HepG2 (cell line): ENCODE measurements around the gene SHROOM1. TPM values are rescaled to one million over a fixed set of nuclear protein-coding genes. Genes with fewer than 3 reads are reported as not detected.
A peak's percentile ranks its signal among the peaks of the same experiment; 100 is the strongest.

Source experiments
- CBX5 ChIP-seq: sonication (generic); formaldehyde crosslinking; IDR thresholded peaks from 2 replicates; pipeline ENCODE4 v1.4.0; 2020; ENCODE audit warnings: missing genetic modification reagents, borderline replicate concordance
- CREM ChIP-seq, 2 experiments: sonication (generic) in 1 of 2; formaldehyde crosslinking in 1 of 2; IDR thresholded peaks; 2 replicates each; pipeline versions ENCODE4 v1.4.0 to v1.6.1; 2016 to 2020; ENCODE audit warnings: antibody characterized with exemption in 1 of 2, mild to moderate bottlenecking in 1 of 2, missing genetic modification reagents in 1 of 2
- ETV5 ChIP-seq: IDR thresholded peaks from 2 replicates; pipeline ENCODE4 v1.6.1; 2018; ENCODE audit warnings: missing biosample characterization, missing genetic modification reagents, inconsistent platforms, borderline replicate concordance
- JUN ChIP-seq: sonication (generic); formaldehyde crosslinking; IDR thresholded peaks from 2 replicates; pipeline ENCODE4 v1.4.0; 2020; ENCODE audit warnings: mild to moderate bottlenecking, missing genetic modification reagents
- NFKBIZ ChIP-seq: IDR thresholded peaks from 2 replicates; pipeline ENCODE4 v1.6.1; 2018; ENCODE audit warnings: missing genetic modification reagents, missing compliant biosample characterization
- PHF21A ChIP-seq: sonication (generic); formaldehyde crosslinking; IDR thresholded peaks from 2 replicates; pipeline ENCODE4 v1.5.0; 2020; ENCODE audit warnings: mild to moderate bottlenecking, missing genetic modification reagents
- REXO4 ChIP-seq: sonication (generic); formaldehyde crosslinking; IDR thresholded peaks from 2 replicates; pipeline ENCODE4 v1.8.0; 2022; ENCODE audit warnings: missing genetic modification reagents, mild to moderate bottlenecking, borderline replicate concordance
- SNAPC2 ChIP-seq: sonication (generic); formaldehyde crosslinking; IDR thresholded peaks from 2 replicates; pipeline ENCODE4 v1.8.1; 2022; ENCODE audit warnings: mild to moderate bottlenecking, missing genetic modification reagents
- ZNF570 ChIP-seq: sonication (generic); formaldehyde crosslinking; IDR thresholded peaks from 2 replicates; pipeline ENCODE4 v1.4.0; 2020; ENCODE audit warnings: mild to moderate bottlenecking, missing genetic modification reagents, borderline replicate concordance
- ZNF605 ChIP-seq: sonication (generic); formaldehyde crosslinking; IDR thresholded peaks from 2 replicates; pipeline ENCODE4 v1.8.0; 2022; ENCODE audit warnings: mild to moderate bottlenecking, missing genetic modification reagents
- ZNF709 ChIP-seq: sonication (generic); formaldehyde crosslinking; IDR thresholded peaks from 2 replicates; pipeline ENCODE4 v1.5.0; 2020; ENCODE audit warnings: mild to moderate bottlenecking, missing genetic modification reagents
- polyA plus RNA-seq, 8 experiments: library from polyadenylated mRNA; depleted of rRNA in 3 of 8; stranded (reverse) in 7 of 8; unstranded in 1 of 8; fragments of >200 nt; fragmentation: Illumina TruSeq in 4 of 8; extraction: Trizol in 4 of 8; gene quantifications; 2 replicates each; pipeline versions ENCODE4 v1.2.1 to v1.2.3, GENCODE V29; 2011 to 2016; ENCODE audit warnings: low read depth in 4 of 8, missing spikeins in 1 of 8, mixed read lengths in 1 of 8; ENCODE audit not compliant: insufficient read depth in 1 of 8
- total RNA-seq, 5 experiments: library from RNA; depleted of rRNA; stranded (reverse); fragments of >200 nt; fragmentation: Illumina TruSeq; extraction: Trizol; gene quantifications; 2 replicates each; pipeline ENCODE4 v1.2.3, GENCODE V29; 2016; ENCODE audit warnings: low read depth in 1 of 5
- TF ChIP-seq, protein P1 (sequence below): sonication (generic); formaldehyde crosslinking; IDR thresholded peaks from 2 replicates; pipeline ENCODE4 v1.4.0; 2020; ENCODE audit warnings: missing genetic modification reagents, borderline replicate concordance
- TF ChIP-seq, protein P2 (sequence below): sonication (generic); formaldehyde crosslinking; conservative IDR thresholded peaks from 2 replicates; pipeline ENCODE4 v1.4.0; 2020; ENCODE audit warnings: missing genetic modification reagents
- TF ChIP-seq, protein P3 (sequence below): sonication (generic); formaldehyde crosslinking; IDR thresholded peaks from 2 replicates; pipeline ENCODE4 v1.4.0; 2020; ENCODE audit warnings: missing genetic modification reagents
- TF ChIP-seq, protein P4 (sequence below): sonication (generic); formaldehyde crosslinking; IDR thresholded peaks from 2 replicates; pipeline ENCODE4 v1.8.1; 2023; ENCODE audit warnings: mild to moderate bottlenecking, moderate library complexity, missing genetic modification reagents
- TF ChIP-seq, protein P5 (sequence below): sonication (generic); formaldehyde crosslinking; IDR thresholded peaks from 2 replicates; pipeline ENCODE4 v1.5.1; 2020; ENCODE audit warnings: mild to moderate bottlenecking, missing genetic modification reagents, borderline replicate concordance
- TF ChIP-seq, protein P6 (sequence below): sonication (generic); formaldehyde crosslinking; IDR thresholded peaks from 2 replicates; pipeline ENCODE4 v1.4.0; 2020; ENCODE audit warnings: mild to moderate bottlenecking, low read depth, missing genetic modification reagents

The SHROOM1 gene
- total and polyA plus RNA-seq, 2 of the 13 experiments (the other 11 are each of a cell fraction or from before 2014, with no cell fraction given), result 18.2 to 25.7 TPM

DNA sequence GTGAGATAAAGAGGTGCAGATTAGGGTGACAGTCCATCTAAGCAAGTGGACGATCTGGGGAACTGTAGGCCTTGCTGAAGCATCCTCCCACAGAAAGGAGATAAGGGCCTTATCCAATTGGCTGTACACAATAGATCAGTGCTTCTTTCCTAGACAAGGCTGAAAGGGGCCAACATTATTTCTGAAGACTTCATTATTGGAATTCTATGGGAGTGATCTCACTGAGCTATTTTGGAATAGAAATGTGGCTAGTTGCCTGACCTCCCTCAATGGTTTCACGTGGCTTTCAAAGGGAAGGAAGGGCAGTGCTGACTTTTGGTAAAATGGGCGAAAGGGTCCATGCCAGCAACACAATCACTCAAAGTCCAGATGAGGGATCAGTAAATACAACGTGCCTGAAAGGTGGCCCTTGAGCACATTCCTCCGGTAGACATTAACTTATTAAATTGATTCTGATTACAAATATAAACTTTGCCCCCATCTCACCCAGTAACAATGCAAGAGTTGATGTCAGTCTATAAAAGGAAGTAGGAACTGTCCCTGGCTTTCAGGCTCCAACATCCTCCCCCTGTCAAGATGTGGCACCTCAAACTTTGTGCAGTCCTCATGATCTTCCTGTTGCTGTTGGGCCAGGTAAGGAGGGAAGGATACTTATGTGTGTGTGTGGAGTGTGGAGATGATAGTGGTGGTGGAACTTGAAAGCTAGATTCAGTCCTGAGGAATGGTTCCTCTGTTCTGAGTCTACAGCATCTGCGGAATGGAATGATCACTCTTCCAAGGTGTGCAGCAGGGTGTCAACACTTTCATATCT, 42.9 kb upstream of the SHROOM1 start, which contains the start of gene LEAP2 (continued):
- TF ChIP-seq, protein P1, sequence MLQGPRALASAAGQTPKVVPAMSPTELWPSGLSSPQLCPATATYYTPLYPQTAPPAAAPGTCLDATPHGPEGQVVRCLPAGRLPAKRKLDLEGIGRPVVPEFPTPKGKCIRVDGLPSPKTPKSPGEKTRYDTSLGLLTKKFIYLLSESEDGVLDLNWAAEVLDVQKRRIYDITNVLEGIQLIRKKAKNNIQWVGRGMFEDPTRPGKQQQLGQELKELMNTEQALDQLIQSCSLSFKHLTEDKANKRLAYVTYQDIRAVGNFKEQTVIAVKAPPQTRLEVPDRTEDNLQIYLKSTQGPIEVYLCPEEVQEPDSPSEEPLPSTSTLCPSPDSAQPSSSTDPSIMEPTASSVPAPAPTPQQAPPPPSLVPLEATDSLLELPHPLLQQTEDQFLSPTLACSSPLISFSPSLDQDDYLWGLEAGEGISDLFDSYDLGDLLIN (CRISPR knock-in tag), result 0 out of 2 replicates have a peak, but pooled peaks have one; percentile 1
- TF ChIP-seq, protein P2, sequence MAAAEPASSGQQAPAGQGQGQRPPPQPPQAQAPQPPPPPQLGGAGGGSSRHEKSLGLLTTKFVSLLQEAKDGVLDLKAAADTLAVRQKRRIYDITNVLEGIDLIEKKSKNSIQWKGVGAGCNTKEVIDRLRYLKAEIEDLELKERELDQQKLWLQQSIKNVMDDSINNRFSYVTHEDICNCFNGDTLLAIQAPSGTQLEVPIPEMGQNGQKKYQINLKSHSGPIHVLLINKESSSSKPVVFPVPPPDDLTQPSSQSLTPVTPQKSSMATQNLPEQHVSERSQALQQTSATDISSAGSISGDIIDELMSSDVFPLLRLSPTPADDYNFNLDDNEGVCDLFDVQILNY, result no peak
- TF ChIP-seq ZNF570 (CRISPR knock-in tag) (no peak), PHF21A (CRISPR knock-in tag) (peak; percentile 63), CBX5 (CRISPR knock-in tag) (no peak; the same call in 1 of the 2 replicates), ETV5 (CRISPR knock-in tag) (peak; percentile 71; the same call in 1 of the 2 replicates), CREM (IDR thresholded peaks at IDR 0.05) (peak; percentile 83), CREM (CRISPR knock-in tag; IDR thresholded peaks at IDR 0.05) (no peak), SNAPC2 (peak; percentile 70; the same call in 1 of the 2 replicates), NFKBIZ (CRISPR knock-in tag) (peak; percentile 84; the same call in 1 of the 2 replicates), ZNF605 (CRISPR knock-in tag) (0 out of 2 replicates have a peak, but pooled peaks have one; percentile 78), REXO4 (no peak), JUN (CRISPR knock-in tag) (peak; percentile 91), ZNF709 (peak; percentile 76; the same call in 1 of the 2 replicates)
- TF ChIP-seq, protein P3, sequence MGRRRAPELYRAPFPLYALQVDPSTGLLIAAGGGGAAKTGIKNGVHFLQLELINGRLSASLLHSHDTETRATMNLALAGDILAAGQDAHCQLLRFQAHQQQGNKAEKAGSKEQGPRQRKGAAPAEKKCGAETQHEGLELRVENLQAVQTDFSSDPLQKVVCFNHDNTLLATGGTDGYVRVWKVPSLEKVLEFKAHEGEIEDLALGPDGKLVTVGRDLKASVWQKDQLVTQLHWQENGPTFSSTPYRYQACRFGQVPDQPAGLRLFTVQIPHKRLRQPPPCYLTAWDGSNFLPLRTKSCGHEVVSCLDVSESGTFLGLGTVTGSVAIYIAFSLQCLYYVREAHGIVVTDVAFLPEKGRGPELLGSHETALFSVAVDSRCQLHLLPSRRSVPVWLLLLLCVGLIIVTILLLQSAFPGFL (CRISPR knock-in tag), result no peak
- TF ChIP-seq, protein P4, sequence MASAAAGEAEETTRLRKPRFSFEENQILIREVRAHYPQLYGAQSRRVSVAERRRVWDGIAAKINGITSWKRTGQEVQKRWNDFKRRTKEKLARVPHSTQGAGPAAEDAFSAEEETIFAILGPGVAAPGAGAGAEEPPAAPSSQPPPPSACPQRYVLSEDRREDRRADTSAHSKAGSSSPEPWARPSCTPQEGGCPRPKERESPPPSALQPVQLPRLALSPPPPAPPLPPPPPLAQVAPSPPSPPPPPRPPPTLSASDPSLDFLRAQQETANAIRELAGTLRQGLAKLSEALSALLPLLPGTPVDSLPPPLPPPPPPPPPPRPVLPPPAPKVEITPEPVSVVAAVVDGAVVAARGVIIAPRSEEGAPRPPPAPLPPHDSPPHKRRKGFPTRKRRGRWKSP (CRISPR knock-in tag), result 0 out of 2 replicates have a peak, but pooled peaks have one; percentile 49
- TF ChIP-seq, protein P5, sequence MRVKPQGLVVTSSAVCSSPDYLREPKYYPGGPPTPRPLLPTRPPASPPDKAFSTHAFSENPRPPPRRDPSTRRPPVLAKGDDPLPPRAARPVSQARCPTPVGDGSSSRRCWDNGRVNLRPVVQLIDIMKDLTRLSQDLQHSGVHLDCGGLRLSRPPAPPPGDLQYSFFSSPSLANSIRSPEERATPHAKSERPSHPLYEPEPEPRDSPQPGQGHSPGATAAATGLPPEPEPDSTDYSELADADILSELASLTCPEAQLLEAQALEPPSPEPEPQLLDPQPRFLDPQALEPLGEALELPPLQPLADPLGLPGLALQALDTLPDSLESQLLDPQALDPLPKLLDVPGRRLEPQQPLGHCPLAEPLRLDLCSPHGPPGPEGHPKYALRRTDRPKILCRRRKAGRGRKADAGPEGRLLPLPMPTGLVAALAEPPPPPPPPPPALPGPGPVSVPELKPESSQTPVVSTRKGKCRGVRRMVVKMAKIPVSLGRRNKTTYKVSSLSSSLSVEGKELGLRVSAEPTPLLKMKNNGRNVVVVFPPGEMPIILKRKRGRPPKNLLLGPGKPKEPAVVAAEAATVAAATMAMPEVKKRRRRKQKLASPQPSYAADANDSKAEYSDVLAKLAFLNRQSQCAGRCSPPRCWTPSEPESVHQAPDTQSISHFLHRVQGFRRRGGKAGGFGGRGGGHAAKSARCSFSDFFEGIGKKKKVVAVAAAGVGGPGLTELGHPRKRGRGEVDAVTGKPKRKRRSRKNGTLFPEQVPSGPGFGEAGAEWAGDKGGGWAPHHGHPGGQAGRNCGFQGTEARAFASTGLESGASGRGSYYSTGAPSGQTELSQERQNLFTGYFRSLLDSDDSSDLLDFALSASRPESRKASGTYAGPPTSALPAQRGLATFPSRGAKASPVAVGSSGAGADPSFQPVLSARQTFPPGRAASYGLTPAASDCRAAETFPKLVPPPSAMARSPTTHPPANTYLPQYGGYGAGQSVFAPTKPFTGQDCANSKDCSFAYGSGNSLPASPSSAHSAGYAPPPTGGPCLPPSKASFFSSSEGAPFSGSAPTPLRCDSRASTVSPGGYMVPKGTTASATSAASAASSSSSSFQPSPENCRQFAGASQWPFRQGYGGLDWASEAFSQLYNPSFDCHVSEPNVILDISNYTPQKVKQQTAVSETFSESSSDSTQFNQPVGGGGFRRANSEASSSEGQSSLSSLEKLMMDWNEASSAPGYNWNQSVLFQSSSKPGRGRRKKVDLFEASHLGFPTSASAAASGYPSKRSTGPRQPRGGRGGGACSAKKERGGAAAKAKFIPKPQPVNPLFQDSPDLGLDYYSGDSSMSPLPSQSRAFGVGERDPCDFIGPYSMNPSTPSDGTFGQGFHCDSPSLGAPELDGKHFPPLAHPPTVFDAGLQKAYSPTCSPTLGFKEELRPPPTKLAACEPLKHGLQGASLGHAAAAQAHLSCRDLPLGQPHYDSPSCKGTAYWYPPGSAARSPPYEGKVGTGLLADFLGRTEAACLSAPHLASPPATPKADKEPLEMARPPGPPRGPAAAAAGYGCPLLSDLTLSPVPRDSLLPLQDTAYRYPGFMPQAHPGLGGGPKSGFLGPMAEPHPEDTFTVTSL (CRISPR knock-in tag), result peak; percentile 59
- TF ChIP-seq, protein P6, sequence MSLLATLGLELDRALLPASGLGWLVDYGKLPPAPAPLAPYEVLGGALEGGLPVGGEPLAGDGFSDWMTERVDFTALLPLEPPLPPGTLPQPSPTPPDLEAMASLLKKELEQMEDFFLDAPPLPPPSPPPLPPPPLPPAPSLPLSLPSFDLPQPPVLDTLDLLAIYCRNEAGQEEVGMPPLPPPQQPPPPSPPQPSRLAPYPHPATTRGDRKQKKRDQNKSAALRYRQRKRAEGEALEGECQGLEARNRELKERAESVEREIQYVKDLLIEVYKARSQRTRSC (CRISPR knock-in tag), result no peak
